ENCODE measurements around the gene CCNI. TPM values are rescaled to one million over a fixed set of nuclear protein-coding genes. Genes with fewer than 3 reads are reported as not detected.
A peak's percentile ranks its signal among the peaks of the same experiment; 100 is the strongest.
"Not testable (repeated sequence)": the region's sequence is repeated elsewhere in the genome, so short reads cannot be mapped to it uniquely, and the experiment has no call there.

The CCNI gene
- total RNA-seq, 1 donor from 2014 or later = 238 TPM

GRCh38 chr4:77040854-77041725, 34.7 kb downstream of the CCNI start:
- DNase-seq (ENCODE audit: low spot score) = no peak

- DNase-seq (ENCODE audit: low spot score) = no peak
Observed at GRCh38 chr4:77040270-77040669, 35.5 kb downstream of the CCNI start.

- no peak for DNase-seq (ENCODE audit: low spot score)
Observed at GRCh38 chr4:77039796-77040195, 36.0 kb downstream of the CCNI start.

- no peak for DNase-seq (ENCODE audit: low spot score)
Observed at GRCh38 chr4:77037736-77038135, 38.1 kb downstream of the CCNI start.

GRCh38 chr4:77037168-77037567, 38.6 kb downstream of the CCNI start:
- not testable (repeated sequence) for DNase-seq (ENCODE audit: low spot score)

GRCh38 chr4:77036206-77036605, 39.6 kb downstream of the CCNI start:
- DNase-seq (ENCODE audit: low spot score) = no peak

- no peak for DNase-seq (ENCODE audit: low spot score)
Observed at GRCh38 chr4:77035153-77035552, 40.6 kb downstream of the CCNI start.

- no peak for DNase-seq (ENCODE audit: low spot score)
Observed at GRCh38 chr4:77031544-77031943, 44.2 kb downstream of the CCNI start.

GRCh38 chr4:77029757-77030156, 46.0 kb downstream of the CCNI start:
- DNase-seq (ENCODE audit: low spot score) = not testable (repeated sequence)

- DNase-seq (ENCODE audit: low spot score) = no peak
Observed at GRCh38 chr4:77028246-77028645, 47.5 kb downstream of the CCNI start.

GRCh38 chr4:77026322-77026704, 49.5 kb downstream of the CCNI start:
- DNase-seq (ENCODE audit: low spot score) = no peak

- no peak for DNase-seq (ENCODE audit: low spot score)
Observed at GRCh38 chr4:77025643-77026321, 50.0 kb downstream of the CCNI start.

- no peak for DNase-seq (ENCODE audit: low spot score)
Observed at GRCh38 chr4:77023920-77024319, 51.9 kb downstream of the CCNI start.

- DNase-seq (ENCODE audit: low spot score) = no peak
Observed at GRCh38 chr4:77022560-77023179, 53.1 kb downstream of the CCNI start.

GRCh38 chr4:77021614-77022089, 54.1 kb downstream of the CCNI start:
- peak; percentile 50 for DNase-seq (ENCODE audit: low spot score)

- DNase-seq (ENCODE audit: low spot score) = no peak
Observed at GRCh38 chr4:77020017-77020416, 55.8 kb downstream of the CCNI start.

- no peak for DNase-seq (ENCODE audit: low spot score)
Observed at GRCh38 chr4:77015390-77015789, 60.4 kb downstream of the CCNI start.

GRCh38 chr4:77014256-77014655, 61.5 kb downstream of the CCNI start:
- DNase-seq (ENCODE audit: low spot score) = no peak

- no peak for DNase-seq (ENCODE audit: low spot score)
Observed at GRCh38 chr4:77012726-77013125, 63.1 kb downstream of the CCNI start.

GRCh38 chr4:77010841-77011354, 64.9 kb downstream of the CCNI start:
- DNase-seq (ENCODE audit: low spot score) = no peak

- DNase-seq (ENCODE audit: low spot score) = no peak
Observed at GRCh38 chr4:77009511-77010115, 66.2 kb downstream of the CCNI start.

Data from ureter (tissue), 1 donor.